H1 (cell line): Measurements from ENCODE around the gene TBCB. TPM values are rescaled to one million over a fixed set of nuclear protein-coding genes. Genes with fewer than 3 reads are reported as not detected.

Experiments
- CHD2 ChIP-seq: IDR thresholded peaks from 2 replicates; pipeline ENCODE4 v1.6.1; 2012; ENCODE audit warnings: low read length, improper control_type of control experiment
- HDAC2 ChIP-seq, 2 experiments: fragments of 300-600 bp in 1 of 2; sonication (generic) in 1 of 2; IDR thresholded peaks; 2 replicates each; pipeline ENCODE4 v1.6.1; 2011 to 2012; ENCODE audit warnings: low read depth in 2 of 2, low read length in 2 of 2, mild to moderate bottlenecking in 2 of 2, moderate library complexity in 2 of 2, borderline replicate concordance in 1 of 2, inconsistent platforms in 1 of 2
- KDM1A ChIP-seq: fragments of 200-600, 300-600 bp; sonication (generic); IDR thresholded peaks from 2 replicates; pipeline ENCODE4 v1.7.1; 2016; ENCODE audit warnings: mild to moderate bottlenecking, low read length, borderline replicate concordance
- KDM5A ChIP-seq: fragments of 200-600 bp; IDR thresholded peaks from 2 replicates; pipeline ENCODE4 v1.7.1; 2012; ENCODE audit warnings: mild to moderate bottlenecking, low read length, inconsistent platforms, mixed read lengths
- NANOG ChIP-seq: IDR thresholded peaks from 2 replicates; pipeline ENCODE4 v1.6.1; 2011; ENCODE audit warnings: low read length, low read depth, mild to moderate bottlenecking, inconsistent platforms; ENCODE audit not compliant: insufficient read depth, poor library complexity, severe bottlenecking
- RAD21 ChIP-seq, 2 experiments: IDR thresholded peaks in 1 of 2; conservative IDR thresholded peaks in 1 of 2; 2 replicates each; pipeline ENCODE4 v1.6.1; 2011; ENCODE audit warnings: low read depth in 2 of 2, low read length in 2 of 2, improper control_type of control experiment in 1 of 2, inconsistent platforms in 1 of 2, mild to moderate bottlenecking in 1 of 2, moderate library complexity in 1 of 2
- SAP30 ChIP-seq: fragments of 300-600 bp; sonication (generic); IDR thresholded peaks from 2 replicates; pipeline ENCODE4 v1.7.1; 2012; ENCODE audit warnings: low read length, moderate library complexity, mild to moderate bottlenecking, inconsistent platforms; ENCODE audit not compliant: insufficient read depth, insufficient replicate concordance
- SP2 ChIP-seq: IDR thresholded peaks from 2 replicates; pipeline ENCODE4 v1.6.1; 2012; ENCODE audit warnings: mild to moderate bottlenecking, low read length, inconsistent platforms
- polyA plus RNA-seq, 7 experiments: library from polyadenylated mRNA; depleted of rRNA in 3 of 7; stranded (reverse) in 5 of 7; unstranded in 2 of 7; fragments of >200 nt in 5 of 7; fragments of 200-250 nt in 2 of 7; gene quantifications; 1 replicate in 5 of 7; 2 replicates in 1 of 7; 4 replicates in 1 of 7; pipeline versions ENCODE4 v1.2.1 to v1.2.3, GENCODE V29; 2011 to 2013; ENCODE audit warnings: missing spikeins in 2 of 7, mixed read lengths in 2 of 7
- total RNA-seq: library from RNA; stranded (reverse); fragmentation: NEBNext Ultra II Directional; extraction: Animal tissue kit (Norgen Biotek cat#: 25700); gene quantifications from 2 replicates; pipeline ENCODE4 v1.2.1, GENCODE V29; 2021
- TF ChIP-seq, protein P1 (sequence below): fragments of 300-600 bp; sonication (generic); IDR thresholded peaks from 2 replicates; pipeline ENCODE4 v1.7.1; 2012; ENCODE audit warnings: low read length, moderate library complexity, mild to moderate bottlenecking, inconsistent platforms; ENCODE audit not compliant: insufficient replicate concordance

TBCB gene
- total and polyA plus RNA-seq, 2 of the 8 experiments (the other 6 are each of a cell fraction or from before 2014, with no cell fraction given), result 153 to 286 TPM

GRCh38 chr19:36090910-36091695, 24.2 kb upstream of the TBCB start (continued):
- TF ChIP-seq, protein P1, sequence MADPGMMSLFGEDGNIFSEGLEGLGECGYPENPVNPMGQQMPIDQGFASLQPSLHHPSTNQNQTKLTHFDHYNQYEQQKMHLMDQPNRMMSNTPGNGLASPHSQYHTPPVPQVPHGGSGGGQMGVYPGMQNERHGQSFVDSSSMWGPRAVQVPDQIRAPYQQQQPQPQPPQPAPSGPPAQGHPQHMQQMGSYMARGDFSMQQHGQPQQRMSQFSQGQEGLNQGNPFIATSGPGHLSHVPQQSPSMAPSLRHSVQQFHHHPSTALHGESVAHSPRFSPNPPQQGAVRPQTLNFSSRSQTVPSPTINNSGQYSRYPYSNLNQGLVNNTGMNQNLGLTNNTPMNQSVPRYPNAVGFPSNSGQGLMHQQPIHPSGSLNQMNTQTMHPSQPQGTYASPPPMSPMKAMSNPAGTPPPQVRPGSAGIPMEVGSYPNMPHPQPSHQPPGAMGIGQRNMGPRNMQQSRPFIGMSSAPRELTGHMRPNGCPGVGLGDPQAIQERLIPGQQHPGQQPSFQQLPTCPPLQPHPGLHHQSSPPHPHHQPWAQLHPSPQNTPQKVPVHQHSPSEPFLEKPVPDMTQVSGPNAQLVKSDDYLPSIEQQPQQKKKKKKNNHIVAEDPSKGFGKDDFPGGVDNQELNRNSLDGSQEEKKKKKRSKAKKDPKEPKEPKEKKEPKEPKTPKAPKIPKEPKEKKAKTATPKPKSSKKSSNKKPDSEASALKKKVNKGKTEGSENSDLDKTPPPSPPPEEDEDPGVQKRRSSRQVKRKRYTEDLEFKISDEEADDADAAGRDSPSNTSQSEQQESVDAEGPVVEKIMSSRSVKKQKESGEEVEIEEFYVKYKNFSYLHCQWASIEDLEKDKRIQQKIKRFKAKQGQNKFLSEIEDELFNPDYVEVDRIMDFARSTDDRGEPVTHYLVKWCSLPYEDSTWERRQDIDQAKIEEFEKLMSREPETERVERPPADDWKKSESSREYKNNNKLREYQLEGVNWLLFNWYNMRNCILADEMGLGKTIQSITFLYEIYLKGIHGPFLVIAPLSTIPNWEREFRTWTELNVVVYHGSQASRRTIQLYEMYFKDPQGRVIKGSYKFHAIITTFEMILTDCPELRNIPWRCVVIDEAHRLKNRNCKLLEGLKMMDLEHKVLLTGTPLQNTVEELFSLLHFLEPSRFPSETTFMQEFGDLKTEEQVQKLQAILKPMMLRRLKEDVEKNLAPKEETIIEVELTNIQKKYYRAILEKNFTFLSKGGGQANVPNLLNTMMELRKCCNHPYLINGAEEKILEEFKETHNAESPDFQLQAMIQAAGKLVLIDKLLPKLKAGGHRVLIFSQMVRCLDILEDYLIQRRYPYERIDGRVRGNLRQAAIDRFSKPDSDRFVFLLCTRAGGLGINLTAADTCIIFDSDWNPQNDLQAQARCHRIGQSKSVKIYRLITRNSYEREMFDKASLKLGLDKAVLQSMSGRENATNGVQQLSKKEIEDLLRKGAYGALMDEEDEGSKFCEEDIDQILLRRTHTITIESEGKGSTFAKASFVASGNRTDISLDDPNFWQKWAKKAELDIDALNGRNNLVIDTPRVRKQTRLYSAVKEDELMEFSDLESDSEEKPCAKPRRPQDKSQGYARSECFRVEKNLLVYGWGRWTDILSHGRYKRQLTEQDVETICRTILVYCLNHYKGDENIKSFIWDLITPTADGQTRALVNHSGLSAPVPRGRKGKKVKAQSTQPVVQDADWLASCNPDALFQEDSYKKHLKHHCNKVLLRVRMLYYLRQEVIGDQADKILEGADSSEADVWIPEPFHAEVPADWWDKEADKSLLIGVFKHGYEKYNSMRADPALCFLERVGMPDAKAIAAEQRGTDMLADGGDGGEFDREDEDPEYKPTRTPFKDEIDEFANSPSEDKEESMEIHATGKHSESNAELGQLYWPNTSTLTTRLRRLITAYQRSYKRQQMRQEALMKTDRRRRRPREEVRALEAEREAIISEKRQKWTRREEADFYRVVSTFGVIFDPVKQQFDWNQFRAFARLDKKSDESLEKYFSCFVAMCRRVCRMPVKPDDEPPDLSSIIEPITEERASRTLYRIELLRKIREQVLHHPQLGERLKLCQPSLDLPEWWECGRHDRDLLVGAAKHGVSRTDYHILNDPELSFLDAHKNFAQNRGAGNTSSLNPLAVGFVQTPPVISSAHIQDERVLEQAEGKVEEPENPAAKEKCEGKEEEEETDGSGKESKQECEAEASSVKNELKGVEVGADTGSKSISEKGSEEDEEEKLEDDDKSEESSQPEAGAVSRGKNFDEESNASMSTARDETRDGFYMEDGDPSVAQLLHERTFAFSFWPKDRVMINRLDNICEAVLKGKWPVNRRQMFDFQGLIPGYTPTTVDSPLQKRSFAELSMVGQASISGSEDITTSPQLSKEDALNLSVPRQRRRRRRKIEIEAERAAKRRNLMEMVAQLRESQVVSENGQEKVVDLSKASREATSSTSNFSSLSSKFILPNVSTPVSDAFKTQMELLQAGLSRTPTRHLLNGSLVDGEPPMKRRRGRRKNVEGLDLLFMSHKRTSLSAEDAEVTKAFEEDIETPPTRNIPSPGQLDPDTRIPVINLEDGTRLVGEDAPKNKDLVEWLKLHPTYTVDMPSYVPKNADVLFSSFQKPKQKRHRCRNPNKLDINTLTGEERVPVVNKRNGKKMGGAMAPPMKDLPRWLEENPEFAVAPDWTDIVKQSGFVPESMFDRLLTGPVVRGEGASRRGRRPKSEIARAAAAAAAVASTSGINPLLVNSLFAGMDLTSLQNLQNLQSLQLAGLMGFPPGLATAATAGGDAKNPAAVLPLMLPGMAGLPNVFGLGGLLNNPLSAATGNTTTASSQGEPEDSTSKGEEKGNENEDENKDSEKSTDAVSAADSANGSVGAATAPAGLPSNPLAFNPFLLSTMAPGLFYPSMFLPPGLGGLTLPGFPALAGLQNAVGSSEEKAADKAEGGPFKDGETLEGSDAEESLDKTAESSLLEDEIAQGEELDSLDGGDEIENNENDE, result no peak
- TF ChIP-seq CHD2 (no peak), KDM5A (no peak), SAP30 (no peak), RAD21 (IDR thresholded peaks at IDR 0.05 in 1 of 2, conservative IDR thresholded peaks at IDR 0.05 in 1 of 2; ENCODE audit: low read depth in 2 of 2, low read length in 2 of 2) (no peak), HDAC2 (IDR thresholded peaks at IDR 0.05; ENCODE audit: borderline replicate concordance in 1 of 2, low read depth in 2 of 2, low read length in 2 of 2) (no peak), NANOG (no peak), SP2 (no peak), KDM1A (no peak)
